Gastroesophageal sphincter (tissue), 4 donors: Measurements from ENCODE around the gene TMEM178B. TPM values are rescaled to one million over a fixed set of nuclear protein-coding genes. Genes with fewer than 3 reads are reported as not detected.

Source experiments
- ATAC-seq: fragments of 150-250 bp; one replicate; pipeline ENCODE4 v1.9.1; 2016; ENCODE audit warnings: mild to moderate bottlenecking, moderate library complexity
- H3K27ac ChIP-seq, 4 donors: fragments of 200-600 bp; sonication (generic) in 3 of 4; 1 replicate in 3 of 4; 2 replicates in 1 of 4; pipeline ENCODE4 v1.5.1; 2016 to 2019
- H3K27me3 ChIP-seq: fragments of 200-600 bp; sonication (generic); one replicate; pipeline ENCODE4 v1.5.1; 2019
- H3K36me3 ChIP-seq, 2 donors: fragments of 200-600 bp; sonication (generic); one replicate each; pipeline ENCODE4 v1.5.1; 2019; ENCODE audit warnings: control low read depth in 1 of 2
- H3K4me1 ChIP-seq, 3 donors: fragments of 200-600 bp; sonication (generic); 1 replicate in 2 of 3; 2 replicates in 1 of 3; pipeline ENCODE4 v1.5.1; 2016 to 2019; ENCODE audit warnings: control low read depth in 2 of 3
- H3K4me3 ChIP-seq, 2 donors: fragments of 200-600 bp; sonication (generic); one replicate each; pipeline ENCODE4 v1.5.1; 2019; ENCODE audit warnings: mild to moderate bottlenecking in 1 of 2, moderate library complexity in 1 of 2
- H3K9me3 ChIP-seq, 3 donors: fragments of 200-600 bp; sonication (generic); one replicate each; pipeline ENCODE4 v1.5.1; 2017 to 2019; ENCODE audit warnings: control low read depth in 2 of 3
- CTCF ChIP-seq, 4 experiments: fragments of 200-600 bp in 2 of 4; fragments of 450-650 bp in 2 of 4; sonication (generic) in 1 of 4; IDR thresholded peaks; one replicate each; pipeline ENCODE4 v1.5.1; 2017 to 2019; ENCODE audit warnings: antibody characterized with exemption in 4 of 4, mild to moderate bottlenecking in 2 of 4, moderate library complexity in 2 of 4
- EP300 ChIP-seq: sonication (generic); formaldehyde crosslinking; IDR thresholded peaks from one replicate; pipeline ENCODE4 v1.6.1; 2017; ENCODE audit warnings: antibody characterized with exemption, mild to moderate bottlenecking
- POLR2A ChIP-seq, 2 donors: fragments of 450-650 bp; IDR thresholded peaks; one replicate each; pipeline ENCODE4 v1.6.1; 2017; ENCODE audit warnings: antibody characterized with exemption in 2 of 2, mild to moderate bottlenecking in 2 of 2, moderate library complexity in 1 of 2
- POLR2AphosphoS5 ChIP-seq: sonication (generic); formaldehyde crosslinking; IDR thresholded peaks from one replicate; pipeline ENCODE4 v1.6.1; 2017; ENCODE audit warnings: antibody characterized with exemption
- WGBS, 2 donors: methylation state at CpG; one replicate each; pipeline ENCODE4 v1.1.5; 2018; ENCODE audit warnings: low coverage in 1 of 2; 5-methylcytosine and 5-hydroxymethylcytosine counted together
- total RNA-seq, 4 donors: library from RNA; depleted of rRNA; stranded (reverse); fragments of >200 nt; gene quantifications; one replicate each; pipeline ENCODE4 v1.1.0, GENCODE V29; 2016

Gene TMEM178B
- total RNA-seq, 4 donors from 2014 or later = 0.62 to 1.4 (median 1.0) TPM

DNA sequence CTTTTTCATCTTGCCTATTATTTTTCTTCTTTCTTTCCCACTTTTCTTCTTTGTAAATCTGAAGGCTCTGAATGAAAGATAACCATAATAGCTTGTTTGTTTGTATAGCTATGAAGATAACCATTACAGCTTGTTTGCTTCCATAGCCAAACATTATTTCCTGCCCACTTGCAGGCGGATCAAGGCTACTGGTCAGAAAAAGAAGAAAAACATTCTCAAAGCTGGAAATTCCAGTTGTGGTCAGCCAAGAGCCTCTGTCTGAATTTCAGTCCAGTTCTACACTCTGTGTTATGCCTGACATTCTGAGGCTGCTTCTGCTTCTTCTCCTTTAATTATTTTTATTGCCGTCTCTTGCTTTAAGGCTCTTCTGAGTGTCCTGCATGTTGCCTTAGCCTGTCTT, 48.9 kb downstream of the TMEM178B start:
- Histone ChIP-seq H3K27ac (no peak overlapping the region), H3K27me3 (no peaks in the 10 kb centered on the region), H3K4me1 (no peaks in the 10 kb centered on the region), H3K9me3 (no peaks in the 10 kb centered on the region), H3K4me3 (no peak overlapping the region), H3K36me3 (no peaks in the 10 kb centered on the region)
- TF ChIP-seq POLR2AphosphoS5 (no peak), EP300 (no peak), POLR2A (IDR thresholded peaks at IDR 0.05) (no peak), CTCF (IDR thresholded peaks at IDR 0.05) (no peak)
- ATAC-seq = no peak
- WGBS, 2 donors = 67 to 92% methylated on average over 1 to 2 of the region's 2 CpGs

DNA sequence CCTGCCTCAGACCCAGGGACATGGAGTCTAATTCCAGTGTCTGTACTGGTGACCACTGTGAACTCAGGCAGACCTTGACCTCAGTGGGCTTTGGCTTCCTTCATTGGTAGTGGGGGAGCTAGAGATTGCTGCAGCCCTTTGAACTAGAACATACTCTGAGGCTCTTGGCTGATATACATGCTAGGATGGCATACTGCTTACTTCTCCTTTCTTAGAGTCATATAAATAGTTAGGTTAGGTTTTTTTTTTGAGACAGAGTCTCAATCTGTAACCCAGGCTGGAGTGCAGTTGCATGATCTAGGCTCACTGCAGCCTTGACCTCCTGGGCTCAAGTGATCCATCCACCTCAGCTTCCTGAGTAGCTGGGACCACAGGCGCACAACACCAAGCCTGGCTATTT, 49.7 kb downstream of the TMEM178B start:
- Histone ChIP-seq H3K27me3 (no peaks in the 10 kb centered on the region), H3K4me1 (no peaks in the 10 kb centered on the region), H3K27ac (no peak overlapping the region), H3K9me3 (no peaks in the 10 kb centered on the region), H3K36me3 (no peaks in the 10 kb centered on the region), H3K4me3 (no peak overlapping the region)
- WGBS, 2 donors = no CpG with 5 or more reads among the region's 1 CpG
- no peak for ATAC-seq
- no peak for TF ChIP-seq EP300
- no peak for TF ChIP-seq POLR2A (IDR thresholded peaks at IDR 0.05)
- no peak for TF ChIP-seq POLR2AphosphoS5
- no peak for TF ChIP-seq CTCF (IDR thresholded peaks at IDR 0.05)

GRCh38 chr7:141126107-141126506, 52.2 kb downstream of the TMEM178B start:
- H3K4me3 ChIP-seq = no peak overlapping the region
- no peaks in the 10 kb centered on the region for H3K27me3 ChIP-seq
- TF ChIP-seq POLR2A (IDR thresholded peaks at IDR 0.05) (no peak), EP300 (no peak), POLR2AphosphoS5 (no peak), CTCF (IDR thresholded peaks at IDR 0.05) (no peak)
- no peaks in the 10 kb centered on the region for H3K36me3 ChIP-seq
- H3K9me3 ChIP-seq = no peaks in the 10 kb centered on the region
- no peak for ATAC-seq
- H3K4me1 ChIP-seq = no peaks in the 10 kb centered on the region
- 55 to 56% methylated on average over 5 of the region's 5 CpGs for WGBS, 2 donors
- H3K27ac ChIP-seq = no peak overlapping the region

- ATAC-seq = no peak
- H3K27ac ChIP-seq = no peak overlapping the region
Measured at GRCh38 chr7:141128506-141128905, 54.6 kb downstream of the TMEM178B start.

More at GRCh38 chr7:141128506-141128905, 54.6 kb downstream of the TMEM178B start:
- WGBS, 2 donors = 57 to 68% methylated on average over 2 of the region's 2 CpGs
- TF ChIP-seq CTCF (IDR thresholded peaks at IDR 0.05) (no peak), EP300 (no peak), POLR2AphosphoS5 (no peak), POLR2A (IDR thresholded peaks at IDR 0.05) (no peak)
- H3K9me3 ChIP-seq = peaks cover 0 to 13% (median 0%) of the 10 kb centered on the region in 3 donors
- no peaks in the 10 kb centered on the region for H3K36me3 ChIP-seq
- no peaks in the 10 kb centered on the region for H3K27me3 ChIP-seq
- H3K4me3 ChIP-seq = no peak overlapping the region
- no peaks in the 10 kb centered on the region for H3K4me1 ChIP-seq
